Astrocyte of the spinal cord (primary cell): Measurements from ENCODE around the gene PGAP2.

Experiments used
- DNase-seq: peaks from one replicate; pipeline ENCODE4 v3.0.0; 2011; ENCODE audit warnings: low read depth, low spot score
- H3K4me3 ChIP-seq: 2 replicates; pipeline ENCODE4 v1.5.1; 2011; ENCODE audit warnings: low read depth, mild to moderate bottlenecking, low read length, moderate library complexity
- in situ Hi-C: cut with HindIII; loops from 2 replicates; pipeline ENCODE4 v1.10.0; 2017; ENCODE audit warnings: low sequenced_read_pairs
- TF ChIP-seq, protein P1 (sequence below): IDR thresholded peaks from 2 replicates; pipeline ENCODE4 v1.5.1; 2012; ENCODE audit warnings: low read depth, mild to moderate bottlenecking, low read length, inconsistent platforms

The PGAP2 gene

DNA sequence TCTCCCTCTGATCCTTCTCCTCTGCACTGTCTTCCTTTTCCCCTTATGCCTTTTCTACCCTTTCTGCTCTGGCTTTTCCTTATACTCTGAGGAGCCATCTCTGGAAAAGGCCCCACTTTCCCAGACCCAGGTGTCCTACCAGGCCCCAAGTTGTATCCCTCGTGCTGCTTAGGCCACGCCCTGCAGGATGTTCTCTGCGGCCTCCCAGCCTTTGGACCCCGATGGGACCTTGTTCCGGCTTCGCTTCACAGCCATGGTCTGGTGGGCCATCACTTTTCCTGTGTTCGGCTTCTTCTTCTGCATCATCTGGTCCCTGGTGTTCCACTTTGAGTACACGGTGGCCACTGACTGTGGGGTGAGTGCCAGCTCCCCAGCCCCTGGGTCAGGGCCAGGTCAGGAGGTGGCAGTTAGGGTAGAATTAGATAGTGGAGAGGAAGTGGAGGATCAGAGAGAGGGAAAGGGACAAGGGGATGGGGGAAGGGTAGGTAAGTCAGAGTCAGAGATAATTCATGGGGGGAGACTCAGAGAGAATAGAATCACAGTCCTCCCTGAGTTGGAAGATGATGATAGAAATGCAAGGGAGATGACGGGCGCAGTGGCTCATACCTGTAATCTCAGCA, 8.9 kb downstream of the PGAP2 start:
- TF ChIP-seq, protein P1, sequence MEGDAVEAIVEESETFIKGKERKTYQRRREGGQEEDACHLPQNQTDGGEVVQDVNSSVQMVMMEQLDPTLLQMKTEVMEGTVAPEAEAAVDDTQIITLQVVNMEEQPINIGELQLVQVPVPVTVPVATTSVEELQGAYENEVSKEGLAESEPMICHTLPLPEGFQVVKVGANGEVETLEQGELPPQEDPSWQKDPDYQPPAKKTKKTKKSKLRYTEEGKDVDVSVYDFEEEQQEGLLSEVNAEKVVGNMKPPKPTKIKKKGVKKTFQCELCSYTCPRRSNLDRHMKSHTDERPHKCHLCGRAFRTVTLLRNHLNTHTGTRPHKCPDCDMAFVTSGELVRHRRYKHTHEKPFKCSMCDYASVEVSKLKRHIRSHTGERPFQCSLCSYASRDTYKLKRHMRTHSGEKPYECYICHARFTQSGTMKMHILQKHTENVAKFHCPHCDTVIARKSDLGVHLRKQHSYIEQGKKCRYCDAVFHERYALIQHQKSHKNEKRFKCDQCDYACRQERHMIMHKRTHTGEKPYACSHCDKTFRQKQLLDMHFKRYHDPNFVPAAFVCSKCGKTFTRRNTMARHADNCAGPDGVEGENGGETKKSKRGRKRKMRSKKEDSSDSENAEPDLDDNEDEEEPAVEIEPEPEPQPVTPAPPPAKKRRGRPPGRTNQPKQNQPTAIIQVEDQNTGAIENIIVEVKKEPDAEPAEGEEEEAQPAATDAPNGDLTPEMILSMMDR, result no peak
- H3K4me3 ChIP-seq, result no peak overlapping the region
- in situ Hi-C loops, result no loop called here
- DNase-seq, result no peak

DNA sequence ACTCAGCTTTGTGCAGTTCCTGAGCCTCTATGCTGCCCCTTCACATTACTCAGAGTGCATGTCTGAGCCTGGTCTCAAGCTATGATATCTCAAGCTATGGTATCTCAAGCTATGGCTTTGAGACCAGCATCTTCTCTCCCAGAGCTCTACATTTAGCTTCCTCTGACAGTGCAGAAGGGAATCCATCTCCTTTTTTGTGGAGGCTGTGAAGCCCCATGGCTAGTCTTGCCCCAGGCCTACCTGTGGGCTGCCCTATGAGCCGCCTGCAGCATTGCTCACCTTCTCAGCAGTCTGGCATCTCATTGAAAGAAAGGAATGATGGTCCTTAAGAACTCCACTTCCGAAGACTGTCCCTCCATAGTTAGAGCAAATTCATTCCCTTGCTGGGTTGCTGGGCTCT, 12.6 kb downstream of the PGAP2 start:
- no peak overlapping the region for H3K4me3 ChIP-seq
- DNase-seq, result no peak
- TF ChIP-seq, protein P1, result no peak
- in situ Hi-C loops, result no loop called here

DNA sequence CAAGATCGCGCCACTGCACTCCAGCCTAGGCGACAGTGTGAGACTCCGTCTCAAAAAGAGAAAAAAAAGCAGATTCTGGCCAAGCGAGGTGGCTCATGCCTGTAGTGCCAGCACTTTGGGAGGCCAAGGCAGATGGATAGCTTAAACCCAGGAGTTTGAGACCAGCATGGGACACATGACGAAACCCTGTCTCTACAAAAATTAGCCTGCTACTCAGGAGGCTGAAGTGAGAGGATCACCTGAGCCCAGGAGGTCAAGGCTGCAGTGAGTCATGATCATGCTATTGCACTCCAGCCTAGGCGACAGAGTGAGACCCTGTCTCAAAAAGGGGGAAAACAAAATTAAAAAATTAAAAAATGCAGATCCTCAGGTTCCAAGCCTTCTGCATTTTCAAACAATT, 14.0 kb downstream of the PGAP2 start:
- TF ChIP-seq, protein P1, result no peak
- in situ Hi-C loops, result no loop called here
- H3K4me3 ChIP-seq, result no peak overlapping the region
- no peak for DNase-seq

DNA sequence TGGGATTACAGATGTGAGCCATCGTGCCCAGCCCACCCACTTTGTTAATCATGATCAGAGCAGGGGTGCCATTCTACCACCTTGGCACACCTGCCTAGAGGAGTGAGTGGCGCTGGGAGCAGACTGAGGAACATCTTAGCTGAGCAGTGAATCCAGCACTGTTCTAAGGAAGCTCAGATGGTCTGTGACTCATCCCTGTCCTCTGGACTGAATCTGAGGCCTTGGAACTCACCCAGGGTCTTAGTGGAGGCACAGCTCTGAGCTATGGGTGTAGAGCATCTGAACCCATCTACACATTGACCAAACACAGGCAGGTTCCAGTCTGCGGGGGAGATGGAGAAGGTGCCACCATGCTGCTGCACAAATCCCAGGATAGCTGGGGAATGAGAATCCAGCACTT, 14.9 kb downstream of the PGAP2 start:
- no peak overlapping the region for H3K4me3 ChIP-seq
- TF ChIP-seq, protein P1, result no peak
- peak; percentile 76 for DNase-seq
- in situ Hi-C loops, result no loop called here

DNA sequence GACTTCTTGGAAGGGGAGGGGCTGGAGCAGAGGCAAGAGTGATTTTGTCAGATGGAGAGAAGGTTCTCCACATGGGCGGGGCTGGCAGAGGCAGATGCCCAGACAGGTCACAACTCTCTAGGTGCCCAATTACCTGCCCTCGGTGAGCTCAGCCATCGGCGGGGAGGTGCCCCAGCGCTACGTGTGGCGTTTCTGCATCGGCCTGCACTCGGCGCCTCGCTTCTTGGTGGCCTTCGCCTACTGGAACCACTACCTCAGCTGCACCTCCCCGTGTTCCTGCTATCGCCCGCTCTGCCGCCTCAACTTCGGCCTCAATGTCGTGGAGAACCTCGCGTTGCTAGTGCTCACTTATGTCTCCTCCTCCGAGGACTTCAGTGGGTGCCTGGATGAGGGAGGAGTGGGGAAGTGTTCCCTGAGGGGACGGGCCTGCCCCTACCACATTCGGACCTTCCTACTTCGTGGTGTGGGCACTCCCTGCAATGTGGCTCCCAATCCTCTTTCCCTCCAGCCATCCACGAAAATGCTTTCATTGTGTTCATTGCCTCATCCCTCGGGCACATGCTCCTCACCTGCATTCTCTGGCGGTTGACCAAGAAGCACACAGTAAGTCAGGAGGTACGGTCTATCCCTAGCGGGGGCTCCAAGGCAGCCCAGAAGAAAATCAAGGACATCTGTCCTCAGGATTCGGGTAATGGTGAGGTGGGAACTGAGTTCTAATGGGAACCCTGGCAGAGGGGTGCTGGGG, 15.6 kb downstream of the PGAP2 start:
- H3K4me3 ChIP-seq, result no peak overlapping the region
- TF ChIP-seq, protein P1, result no peak
- DNase-seq, result no peak
- in situ Hi-C loops, result no loop called here

DNA sequence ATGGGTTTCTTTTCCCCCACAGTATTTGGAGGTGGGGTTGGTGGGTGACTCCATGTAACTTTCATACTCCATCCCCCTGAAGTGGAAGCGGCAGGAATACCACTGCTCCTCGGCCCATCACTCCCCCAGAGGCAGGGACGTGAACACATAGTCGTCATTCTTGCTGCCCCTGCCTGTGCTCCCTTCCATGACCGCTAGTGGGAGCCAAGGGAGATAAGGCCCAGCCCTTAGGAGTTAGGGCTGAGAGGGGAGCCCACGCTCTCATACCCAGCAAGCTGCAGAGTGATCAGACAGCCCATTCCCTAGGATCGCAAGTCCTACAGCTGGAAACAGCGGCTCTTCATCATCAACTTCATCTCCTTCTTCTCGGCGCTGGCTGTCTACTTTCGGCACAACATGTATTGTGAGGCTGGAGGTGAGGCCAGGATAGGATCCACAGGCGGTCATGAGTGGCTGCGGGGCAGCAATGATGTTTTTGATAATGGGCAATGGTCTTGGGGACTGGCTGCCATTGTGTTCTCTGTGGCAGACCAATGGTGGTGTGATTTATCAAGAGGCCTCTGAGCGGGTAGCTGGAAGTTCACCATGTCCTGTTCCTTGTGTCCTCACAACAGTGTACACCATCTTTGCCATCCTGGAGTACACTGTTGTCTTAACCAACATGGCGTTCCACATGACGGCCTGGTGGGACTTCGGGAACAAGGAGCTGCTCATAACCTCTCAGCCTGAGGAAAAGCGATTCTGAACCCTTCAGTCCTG, 16.5 kb downstream of the PGAP2 start:
- in situ Hi-C loops, result no loop called here
- no peak overlapping the region for H3K4me3 ChIP-seq
- DNase-seq, result no peak
- TF ChIP-seq, protein P1, result peak; percentile 67
